K562 (cell line): ENCODE results near the gene CCL22. TPM values are rescaled to one million over a fixed set of nuclear protein-coding genes. Genes with fewer than 3 reads are reported as not detected.

Source experiments
- ATAC-seq: fragments of 200-7000 bp; cut with Tn5 transposase; 3 replicates; pipeline ENCODE4 v1.9.1; 2020; ENCODE audit warnings: moderate library complexity
- BruUV-seq: library from RNA; stranded (reverse); fragments of 400-500 nt; replicated peaks from 2 replicates; lab custom pipeline; 2021; lab: Mats Ljungman, UMichigan
- CTCF ChIA-PET: fragments of 300-600 bp; formaldehyde crosslinking; extraction: SDS; loops from one replicate; lab custom pipeline; 2021; ENCODE audit warnings: low intra/inter-chr PET ratio; lab: Yijun Ruan, JAX
- POLR2A ChIA-PET: fragments of 300-600, 350-650 bp; sonication (Branson Sonifier 250); formaldehyde crosslinking; extraction: SDS; loops from one replicate; lab custom pipeline; 2021; ENCODE audit warnings: antibody characterized with exemption, inconsistent platforms; lab: Yijun Ruan, JAX
- DNase-seq, 4 experiments: peaks; one replicate each; pipeline versions ENCODE4 v3.0.0 to v3.0.0-alpha.2; 2011 to 2018; ENCODE audit warnings: low spot score in 3 of 4, mixed read lengths in 3 of 4; ENCODE audit errors: extremely low read depth in 1 of 4
- FAIRE-seq: peaks from 2 replicates; lab custom pipeline; 2011; peaks lifted over from hg19 to GRCh38; lab: Jason Lieb, UNC
- H2AFZ ChIP-seq: 2 replicates; pipeline ENCODE4 v1.6.0; 2011; ENCODE audit warnings: low read depth, low read length, control low read depth, inconsistent platforms
- H3K27ac ChIP-seq: fragments of 200-600 bp; 3 replicates; pipeline ENCODE4 v1.8.0; 2011; ENCODE audit warnings: low read depth, mild to moderate bottlenecking, control low read depth, inconsistent platforms, low read length, moderate library complexity, mixed read lengths; ENCODE audit errors: extremely low read depth
- H3K27me3 ChIP-seq, 2 experiments: fragments of 300-600 bp in 1 of 2; 2 replicates in 1 of 2; 3 replicates in 1 of 2; pipeline versions ENCODE4 v1.6.0 to v1.8.0; 2011; ENCODE audit warnings: inconsistent platforms in 2 of 2, low read length in 2 of 2, mild to moderate bottlenecking in 1 of 2, mixed read lengths in 1 of 2, moderate library complexity in 1 of 2; ENCODE audit not compliant: control insufficient read depth in 2 of 2, insufficient read depth in 2 of 2
- H3K36me3 ChIP-seq: fragments of 300-600 bp; 3 replicates; pipeline ENCODE4 v1.8.0; 2011; ENCODE audit warnings: mild to moderate bottlenecking, low read length, inconsistent platforms; ENCODE audit not compliant: control insufficient read depth, insufficient read depth
- H3K4me1 ChIP-seq, 2 experiments: fragments of 200-600 bp in 1 of 2; replicated peaks in 1 of 2; 2 replicates in 1 of 2; 3 replicates in 1 of 2; pipeline versions ENCODE4 v1.5.1 to v1.8.0; 2011; ENCODE audit warnings: inconsistent platforms in 2 of 2, low read length in 2 of 2, mild to moderate bottlenecking in 1 of 2, mixed read lengths in 1 of 2, moderate library complexity in 1 of 2; ENCODE audit not compliant: control insufficient read depth in 2 of 2, insufficient read depth in 2 of 2
- H3K4me2 ChIP-seq: 2 replicates; pipeline ENCODE4 v1.6.1; 2011; ENCODE audit warnings: low read length, control low read depth, inconsistent platforms, mixed read lengths; ENCODE audit not compliant: insufficient read depth
- H3K4me3 ChIP-seq: fragments of 200-600 bp; sonication (generic), shearing (Covaris generic); 2 replicates; pipeline ENCODE4 v1.5.1; 2016; ENCODE audit warnings: control low read depth, inconsistent platforms
- H3K79me2 ChIP-seq: fragments of 200-600 bp; 3 replicates; pipeline ENCODE4 v1.8.0; 2011; ENCODE audit warnings: low read length, inconsistent platforms; ENCODE audit not compliant: control insufficient read depth, insufficient read depth
- H3K9ac ChIP-seq, 2 experiments: 2 replicates each; pipeline versions ENCODE4 v1.6.0 to v1.6.1; 2011; ENCODE audit warnings: low read depth in 2 of 2, low read length in 2 of 2, control low read depth in 1 of 2, inconsistent platforms in 1 of 2, mild to moderate bottlenecking in 1 of 2, mixed read lengths in 1 of 2; ENCODE audit not compliant: insufficient read depth in 1 of 2
- H3K9me1 ChIP-seq: one replicate; pipeline ENCODE4 v1.6.0; 2011; ENCODE audit warnings: inconsistent platforms, mild to moderate bottlenecking, low read length, moderate library complexity; ENCODE audit not compliant: control insufficient read depth, insufficient read depth
- H3K9me3 ChIP-seq: replicated peaks from 2 replicates; pipeline ENCODE4 v1.5.1; 2011; ENCODE audit warnings: low read depth, low read length, inconsistent platforms; ENCODE audit not compliant: control insufficient read depth, insufficient read depth
- H4K20me1 ChIP-seq: replicated peaks from 2 replicates; pipeline ENCODE4 v1.6.1; 2011; ENCODE audit warnings: low read length, inconsistent platforms, mixed read lengths; ENCODE audit not compliant: control insufficient read depth, insufficient read depth
- BRD4 ChIP-seq: fragments of 200-600 bp; sonication (generic); IDR thresholded peaks from 2 replicates; pipeline ENCODE4 v1.6.1; 2017; ENCODE audit warnings: inconsistent platforms
- CBFB ChIP-seq: sonication (generic); formaldehyde crosslinking; IDR thresholded peaks from 2 replicates; pipeline ENCODE4 v1.4.0; 2020; ENCODE audit warnings: mild to moderate bottlenecking, missing genetic modification reagents
- EZH2 ChIP-seq: IDR thresholded peaks from 2 replicates; pipeline ENCODE4 v1.6.1; 2012; ENCODE audit warnings: low read depth, mild to moderate bottlenecking, inconsistent platforms, low read length, borderline replicate concordance
- FOXP1 ChIP-seq: sonication (generic); formaldehyde crosslinking; IDR thresholded peaks from 2 replicates; pipeline ENCODE4 v1.8.0; 2022; ENCODE audit warnings: mild to moderate bottlenecking, missing genetic modification reagents
- GATAD2B ChIP-seq: fragments of 450-650 bp; IDR thresholded peaks from 2 replicates; pipeline ENCODE4 v1.6.1; 2017; ENCODE audit warnings: mild to moderate bottlenecking, borderline replicate concordance
- RBM34 ChIP-seq: fragments of 200-400 bp; formaldehyde crosslinking; IDR thresholded peaks from 2 replicates; pipeline ENCODE4 v1.6.1; 2018; ENCODE audit warnings: low read length, borderline replicate concordance; ENCODE audit not compliant: insufficient read depth
- SMARCC2 ChIP-seq: fragments of 450-650 bp; IDR thresholded peaks from 2 replicates; pipeline ENCODE4 v1.6.1; 2017; ENCODE audit warnings: antibody characterized with exemption, moderate library complexity, mild to moderate bottlenecking, low read depth
- TFAM ChIP-seq: fragments of 250-450 bp; sonication (Bioruptor Pico); conservative IDR thresholded peaks from 2 replicates; pipeline ENCODE4 v1.5.0; 2021; ENCODE audit warnings: mild to moderate bottlenecking, moderate library complexity
- ZFX ChIP-seq: sonication (generic); formaldehyde crosslinking; IDR thresholded peaks from 2 replicates; pipeline ENCODE4 v1.8.0; 2022; ENCODE audit warnings: mild to moderate bottlenecking, missing genetic modification reagents, moderate library complexity
- ZNF165 ChIP-seq: fragments of 250-450 bp; sonication (Bioruptor Pico); IDR thresholded peaks from 2 replicates; pipeline ENCODE4 v1.4.0; 2020; ENCODE audit warnings: borderline replicate concordance
- WGBS: fragments of 100-300 bp; shearing (Covaris generic); methylation state at CpG from one replicate; pipeline ENCODE4 v1.1.6; 2016; ENCODE audit warnings: low coverage, mixed read lengths; ENCODE audit not compliant: insufficient coverage; ENCODE audit errors: missing lambda C conversion rate; 5-methylcytosine and 5-hydroxymethylcytosine counted together
- in situ Hi-C: fragments of 300-500 bp; cut with MboI; formaldehyde crosslinking; loops from 4 replicates; pipeline ENCODE4 v1.15.0; 2018; ENCODE audit warnings: inconsistent platforms, mixed read lengths
- intact Hi-C: fragments of 100-400 bp; cut with micrococcal nuclease; formaldehyde crosslinking; loops from 2 replicates; pipeline ENCODE4 v1.14.2; 2022
- polyA plus RNA-seq, 8 experiments: library from polyadenylated mRNA; depleted of rRNA in 4 of 8; stranded (reverse) in 5 of 8; unstranded in 3 of 8; fragments of >200 nt; fragmentation: Nextera tagmentation in 2 of 8; fragmentation: Illumina TruSeq in 1 of 8; extraction: Ambion mirVana in 2 of 8; extraction: Trizol in 1 of 8; gene quantifications; 2 replicates each; pipeline versions ENCODE4 v1.2.1 to v1.2.3, GENCODE V29; 2011 to 2014; ENCODE audit warnings: inconsistent platforms in 1 of 8, missing spikeins in 1 of 8
- total RNA-seq, 7 experiments: library from RNA; depleted of rRNA in 6 of 7; stranded (reverse); fragments of >200 nt in 6 of 7; fragmentation: Illumina TruSeq in 2 of 7; extraction: Trizol in 2 of 7; gene quantifications; 2 replicates each; pipeline versions ENCODE4 v1.2.1 to v1.2.3, GENCODE V29; 2011 to 2021; ENCODE audit warnings: low replicate concordance in 1 of 7
- TF ChIP-seq, protein P1 (sequence below): fragments of 250-450 bp; sonication (Bioruptor Pico); IDR thresholded peaks from 2 replicates; pipeline ENCODE4 v1.8.0; 2022; ENCODE audit warnings: moderate library complexity, mild to moderate bottlenecking, inconsistent platforms
- TF ChIP-seq, protein P2 (sequence below), 2 experiments: fragments of 450-650 bp in 1 of 2; sonication (generic) in 1 of 2; formaldehyde crosslinking in 1 of 2; IDR thresholded peaks; 2 replicates each; pipeline versions ENCODE4 v1.7.1 to v1.9.0; 2016 to 2022; ENCODE audit warnings: inconsistent platforms in 1 of 2, mild to moderate bottlenecking in 1 of 2, missing genetic modification reagents in 1 of 2

The CCL22 gene
- total and polyA plus RNA-seq, 9 of the 15 experiments (the other 6 are each of a cell fraction or from before 2014, with no cell fraction given), result 0.04 to 0.29 (median 0.06) TPM; not detected in 5

DNA sequence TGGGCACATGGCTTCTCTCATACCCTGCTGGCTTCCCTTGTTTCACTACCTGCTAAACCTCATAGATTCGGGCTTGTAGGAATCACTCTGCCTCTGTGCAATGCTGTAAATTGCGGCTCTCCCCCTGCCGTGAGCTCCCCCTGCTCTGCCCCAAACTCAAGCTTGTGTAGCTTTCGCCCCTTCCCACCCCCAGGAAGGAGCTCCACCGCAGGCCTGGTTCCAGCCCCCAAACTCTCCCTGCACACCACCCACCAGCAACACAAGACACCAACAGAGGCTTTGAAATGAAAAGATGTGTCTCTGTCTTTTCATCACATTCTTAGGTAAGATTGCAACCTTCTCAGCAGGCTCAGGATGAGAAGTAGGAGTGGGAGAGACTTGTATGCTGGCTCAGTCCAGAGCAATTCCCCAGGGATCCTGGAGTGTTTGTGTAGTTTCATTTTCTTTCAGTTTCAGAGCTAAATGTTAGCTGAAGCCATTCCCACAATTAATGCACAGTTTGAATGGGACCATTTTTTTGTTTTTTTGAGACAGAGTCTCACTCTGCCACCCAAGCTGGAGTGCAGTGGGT, 27.9 kb downstream of the CCL22 start:
- no TSS peak for BruUV-seq
- no peaks in the 10 kb centered on the region for H4K20me1 ChIP-seq
- ChIA-PET POLR2A (interaction anchor here (1.1 kb wide), 1 partner anchor 17 kb away, joined by 4 read pairs; no protein-coding TSS in a partner anchor), CTCF (no interaction called here)
- no peaks in the 10 kb centered on the region for H3K79me2 ChIP-seq
- no peak for ATAC-seq
- no peak for DNase-seq
- no peak overlapping the region for H3K9ac ChIP-seq
- FAIRE-seq, result no peak
- H3K27ac ChIP-seq, result no peak overlapping the region
- intact Hi-C loops (no loop called here), in situ Hi-C loops (no loop called here)
- H3K4me1 ChIP-seq, result peaks cover 0 to 10% of the 10 kb centered on the region in 2 experiments; a peak in 2 of 5 replicates
- no peaks in the 10 kb centered on the region for H3K36me3 ChIP-seq
- H3K9me1 ChIP-seq, result no peaks in the 10 kb centered on the region
- H3K27me3 ChIP-seq, result peaks cover 26 to 59% of the 10 kb centered on the region in 2 experiments; a peak in 4 of 5 replicates
- 0% methylated on average over 4 of the region's 5 CpGs for WGBS
- H3K4me3 ChIP-seq, result no peak overlapping the region
- no peaks in the 10 kb centered on the region for H3K9me3 ChIP-seq
- no peak overlapping the region for H2AFZ ChIP-seq
- no peak overlapping the region for H3K4me2 ChIP-seq
- no peak for TF ChIP-seq ZNF165 (CRISPR knock-in tag)
- TF ChIP-seq ZFX (CRISPR knock-in tag), result no peak
- no peak for TF ChIP-seq TFAM
- TF ChIP-seq BRD4, result no peak
- no peak for TF ChIP-seq EZH2
- TF ChIP-seq RBM34, result no peak
- no peak for TF ChIP-seq FOXP1
- TF ChIP-seq CBFB, result no peak
- TF ChIP-seq, protein P1, sequence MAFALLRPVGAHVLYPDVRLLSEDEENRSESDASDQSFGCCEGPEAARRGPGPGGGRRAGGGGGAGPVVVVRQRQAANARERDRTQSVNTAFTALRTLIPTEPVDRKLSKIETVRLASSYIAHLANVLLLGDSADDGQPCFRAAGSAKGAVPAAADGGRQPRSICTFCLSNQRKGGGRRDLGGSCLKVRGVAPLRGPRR (CRISPR knock-in tag), result no peak
- no peak for TF ChIP-seq SMARCC2
- no peak for TF ChIP-seq GATAD2B
- TF ChIP-seq, protein P2, sequence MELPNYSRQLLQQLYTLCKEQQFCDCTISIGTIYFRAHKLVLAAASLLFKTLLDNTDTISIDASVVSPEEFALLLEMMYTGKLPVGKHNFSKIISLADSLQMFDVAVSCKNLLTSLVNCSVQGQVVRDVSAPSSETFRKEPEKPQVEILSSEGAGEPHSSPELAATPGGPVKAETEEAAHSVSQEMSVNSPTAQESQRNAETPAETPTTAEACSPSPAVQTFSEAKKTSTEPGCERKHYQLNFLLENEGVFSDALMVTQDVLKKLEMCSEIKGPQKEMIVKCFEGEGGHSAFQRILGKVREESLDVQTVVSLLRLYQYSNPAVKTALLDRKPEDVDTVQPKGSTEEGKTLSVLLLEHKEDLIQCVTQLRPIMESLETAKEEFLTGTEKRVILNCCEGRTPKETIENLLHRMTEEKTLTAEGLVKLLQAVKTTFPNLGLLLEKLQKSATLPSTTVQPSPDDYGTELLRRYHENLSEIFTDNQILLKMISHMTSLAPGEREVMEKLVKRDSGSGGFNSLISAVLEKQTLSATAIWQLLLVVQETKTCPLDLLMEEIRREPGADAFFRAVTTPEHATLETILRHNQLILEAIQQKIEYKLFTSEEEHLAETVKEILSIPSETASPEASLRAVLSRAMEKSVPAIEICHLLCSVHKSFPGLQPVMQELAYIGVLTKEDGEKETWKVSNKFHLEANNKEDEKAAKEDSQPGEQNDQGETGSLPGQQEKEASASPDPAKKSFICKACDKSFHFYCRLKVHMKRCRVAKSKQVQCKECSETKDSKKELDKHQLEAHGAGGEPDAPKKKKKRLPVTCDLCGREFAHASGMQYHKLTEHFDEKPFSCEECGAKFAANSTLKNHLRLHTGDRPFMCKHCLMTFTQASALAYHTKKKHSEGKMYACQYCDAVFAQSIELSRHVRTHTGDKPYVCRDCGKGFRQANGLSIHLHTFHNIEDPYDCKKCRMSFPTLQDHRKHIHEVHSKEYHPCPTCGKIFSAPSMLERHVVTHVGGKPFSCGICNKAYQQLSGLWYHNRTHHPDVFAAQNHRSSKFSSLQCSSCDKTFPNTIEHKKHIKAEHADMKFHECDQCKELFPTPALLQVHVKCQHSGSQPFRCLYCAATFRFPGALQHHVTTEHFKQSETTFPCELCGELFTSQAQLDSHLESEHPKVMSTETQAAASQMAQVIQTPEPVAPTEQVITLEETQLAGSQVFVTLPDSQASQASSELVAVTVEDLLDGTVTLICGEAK (IDR thresholded peaks at IDR 0.05), result no peak
- TF ChIP-seq, protein P2 (CRISPR knock-in tag; IDR thresholded peaks at IDR 0.05), result no peak
